BE2C (cell line): ENCODE data around the gene PRKG1.
"Not testable (repeated sequence)": the region's sequence is repeated elsewhere in the genome, so short reads cannot be mapped to it uniquely, and the experiment has no call there.

ENCODE experiments used
- DNase-seq: peaks from one replicate; pipeline ENCODE4 v3.0.0-alpha.2; 2020
- H3K27me3 ChIP-seq: fragments of 250-450 bp; sonication (Bioruptor Pico); 2 replicates; pipeline ENCODE4 v1.5.1; 2020; ENCODE audit warnings: mild to moderate bottlenecking
- H3K36me3 ChIP-seq: fragments of 250-450 bp; sonication (Bioruptor Pico); 2 replicates; pipeline ENCODE4 v1.5.1; 2020; ENCODE audit warnings: mild to moderate bottlenecking
- H3K4me1 ChIP-seq: fragments of 250-450 bp; sonication (Bioruptor Pico); 2 replicates; pipeline ENCODE4 v1.5.1; 2020
- H3K4me3 ChIP-seq: 2 replicates; pipeline ENCODE4 v1.5.1; 2011; ENCODE audit warnings: low read depth, low read length
- H3K9me3 ChIP-seq: fragments of 250-450 bp; sonication (Bioruptor Pico); 2 replicates; pipeline ENCODE4 v1.5.1; 2020
- TF ChIP-seq, protein P1 (sequence below): IDR thresholded peaks from 2 replicates; pipeline ENCODE4 v1.5.1; 2012; ENCODE audit warnings: mild to moderate bottlenecking, low read depth, low read length

The PRKG1 gene

DNA sequence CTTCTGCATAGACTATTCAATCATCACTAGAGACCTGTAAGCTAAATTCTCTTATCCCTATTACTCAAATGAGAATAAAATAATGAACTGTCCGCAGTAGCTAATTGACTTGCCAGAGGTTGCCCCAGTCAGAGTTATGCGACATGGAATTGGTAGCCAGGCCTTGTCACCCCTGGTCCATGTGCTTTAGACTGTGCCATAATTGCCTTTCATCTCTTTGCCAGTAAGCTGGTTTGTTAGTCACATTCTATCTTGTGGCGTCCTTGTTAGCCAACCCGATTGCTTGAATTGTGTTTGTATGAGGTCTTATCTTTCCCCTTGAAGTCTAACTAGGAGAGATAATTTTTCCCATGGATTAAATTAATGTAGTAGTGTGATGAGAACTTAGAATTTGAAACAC is 362.5 kb downstream of the PRKG1 start:
- no peaks in the 10 kb centered on the region for H3K36me3 ChIP-seq
- H3K27me3 ChIP-seq, result no peaks in the 10 kb centered on the region
- DNase-seq, result no peak
- TF ChIP-seq, protein P1, sequence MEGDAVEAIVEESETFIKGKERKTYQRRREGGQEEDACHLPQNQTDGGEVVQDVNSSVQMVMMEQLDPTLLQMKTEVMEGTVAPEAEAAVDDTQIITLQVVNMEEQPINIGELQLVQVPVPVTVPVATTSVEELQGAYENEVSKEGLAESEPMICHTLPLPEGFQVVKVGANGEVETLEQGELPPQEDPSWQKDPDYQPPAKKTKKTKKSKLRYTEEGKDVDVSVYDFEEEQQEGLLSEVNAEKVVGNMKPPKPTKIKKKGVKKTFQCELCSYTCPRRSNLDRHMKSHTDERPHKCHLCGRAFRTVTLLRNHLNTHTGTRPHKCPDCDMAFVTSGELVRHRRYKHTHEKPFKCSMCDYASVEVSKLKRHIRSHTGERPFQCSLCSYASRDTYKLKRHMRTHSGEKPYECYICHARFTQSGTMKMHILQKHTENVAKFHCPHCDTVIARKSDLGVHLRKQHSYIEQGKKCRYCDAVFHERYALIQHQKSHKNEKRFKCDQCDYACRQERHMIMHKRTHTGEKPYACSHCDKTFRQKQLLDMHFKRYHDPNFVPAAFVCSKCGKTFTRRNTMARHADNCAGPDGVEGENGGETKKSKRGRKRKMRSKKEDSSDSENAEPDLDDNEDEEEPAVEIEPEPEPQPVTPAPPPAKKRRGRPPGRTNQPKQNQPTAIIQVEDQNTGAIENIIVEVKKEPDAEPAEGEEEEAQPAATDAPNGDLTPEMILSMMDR, result no peak
- H3K4me1 ChIP-seq, result no peaks in the 10 kb centered on the region
- H3K9me3 ChIP-seq, result no peaks in the 10 kb centered on the region
- no peak overlapping the region for H3K4me3 ChIP-seq

DNA sequence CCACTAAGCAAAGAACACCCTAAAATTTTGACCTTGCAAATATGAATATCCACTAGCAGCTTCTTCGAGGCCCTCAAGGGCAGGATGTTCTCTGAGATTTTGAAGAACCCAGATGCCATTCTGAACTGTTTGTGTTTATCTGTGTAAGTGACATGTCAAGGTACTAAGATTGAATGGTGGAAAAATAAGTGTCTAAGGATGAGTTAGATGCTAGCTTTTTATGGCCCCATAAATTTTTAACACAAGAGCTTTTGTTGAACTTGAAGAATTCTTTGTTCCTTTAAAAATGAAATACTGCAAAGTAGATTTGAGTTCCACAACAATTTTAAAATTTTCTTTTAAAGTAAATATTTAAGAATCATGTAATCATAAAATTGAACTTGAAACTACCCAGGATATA is 365.4 kb downstream of the PRKG1 start:
- TF ChIP-seq, protein P1, result no peak

DNA sequence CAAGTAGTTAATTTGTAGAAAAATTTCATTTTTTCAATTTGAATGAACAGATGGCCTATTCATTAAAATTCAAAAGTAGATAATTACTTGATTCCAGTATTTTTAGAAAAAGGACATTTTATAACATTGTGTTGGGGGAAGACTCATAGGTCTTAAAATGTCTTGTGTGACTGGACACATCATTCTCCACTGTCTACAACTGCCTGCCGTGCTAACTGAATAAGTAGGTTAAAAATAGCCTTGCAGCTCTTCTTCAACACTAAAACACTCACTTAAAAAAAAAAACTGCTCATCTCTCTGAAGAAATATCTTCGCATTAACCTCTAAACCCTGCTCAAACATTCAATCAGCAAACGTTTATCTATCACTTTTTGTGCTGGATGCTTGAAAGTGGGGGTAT is 371.3 kb downstream of the PRKG1 start:
- TF ChIP-seq, protein P1, result no peak
- H3K4me1 ChIP-seq, result no peaks in the 10 kb centered on the region
- no peak for DNase-seq
- H3K9me3 ChIP-seq, result no peaks in the 10 kb centered on the region
- no peaks in the 10 kb centered on the region for H3K36me3 ChIP-seq
- H3K27me3 ChIP-seq, result no peaks in the 10 kb centered on the region
- no peak overlapping the region for H3K4me3 ChIP-seq

More for the DNA sequence above, 365.4 kb downstream of the PRKG1 start:
- H3K4me3 ChIP-seq, result no peak overlapping the region
- H3K9me3 ChIP-seq, result no peaks in the 10 kb centered on the region
- no peaks in the 10 kb centered on the region for H3K36me3 ChIP-seq
- no peaks in the 10 kb centered on the region for H3K4me1 ChIP-seq
- H3K27me3 ChIP-seq, result no peaks in the 10 kb centered on the region
- no peak for DNase-seq

DNA sequence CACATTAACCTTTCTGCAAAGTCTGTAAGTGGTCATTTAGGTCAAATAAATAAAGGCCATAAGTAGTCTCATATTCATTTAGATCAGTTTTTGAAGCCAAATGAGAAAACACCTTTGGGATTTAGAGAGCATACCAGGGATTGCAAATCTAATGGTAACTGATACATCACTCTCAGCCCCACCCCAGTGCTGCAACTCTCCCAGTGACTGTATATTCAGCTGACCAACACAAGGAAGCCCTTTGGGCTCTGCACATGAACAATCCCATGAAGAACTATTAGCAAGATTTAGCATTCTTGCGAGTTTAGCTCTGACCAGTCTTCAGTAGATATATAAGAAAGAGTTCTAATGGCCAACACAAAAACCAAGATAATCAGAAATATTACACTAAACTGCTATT is 372.8 kb downstream of the PRKG1 start:
- H3K36me3 ChIP-seq, result no peaks in the 10 kb centered on the region
- no peaks in the 10 kb centered on the region for H3K27me3 ChIP-seq
- no peak for DNase-seq
- no peaks in the 10 kb centered on the region for H3K9me3 ChIP-seq
- H3K4me1 ChIP-seq, result no peaks in the 10 kb centered on the region
- no peak overlapping the region for H3K4me3 ChIP-seq
- TF ChIP-seq, protein P1, result no peak

DNA sequence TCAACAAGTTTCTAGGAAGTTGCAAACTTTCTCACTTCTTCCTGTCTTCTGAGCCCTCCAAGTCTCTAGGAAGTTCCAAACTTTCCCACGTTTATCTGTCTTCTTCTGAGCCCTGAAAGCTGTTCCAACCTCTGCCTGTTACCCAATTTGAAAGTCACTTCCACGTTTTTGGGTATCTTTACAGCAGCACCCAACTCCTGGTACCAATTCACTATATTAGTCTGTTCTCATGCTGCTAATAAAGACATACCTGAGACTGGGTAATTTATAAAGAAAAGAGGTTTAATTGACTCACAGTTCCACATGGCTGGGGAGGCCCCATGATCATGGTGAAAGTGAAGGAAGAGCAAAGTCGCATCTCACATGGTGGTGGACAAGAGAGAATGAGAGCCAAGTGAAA is 381.5 kb downstream of the PRKG1 start:
- H3K27me3 ChIP-seq, DNase-seq, H3K4me3 ChIP-seq, H3K36me3 ChIP-seq, H3K4me1 ChIP-seq, H3K9me3 ChIP-seq: not testable (repeated sequence)

DNA sequence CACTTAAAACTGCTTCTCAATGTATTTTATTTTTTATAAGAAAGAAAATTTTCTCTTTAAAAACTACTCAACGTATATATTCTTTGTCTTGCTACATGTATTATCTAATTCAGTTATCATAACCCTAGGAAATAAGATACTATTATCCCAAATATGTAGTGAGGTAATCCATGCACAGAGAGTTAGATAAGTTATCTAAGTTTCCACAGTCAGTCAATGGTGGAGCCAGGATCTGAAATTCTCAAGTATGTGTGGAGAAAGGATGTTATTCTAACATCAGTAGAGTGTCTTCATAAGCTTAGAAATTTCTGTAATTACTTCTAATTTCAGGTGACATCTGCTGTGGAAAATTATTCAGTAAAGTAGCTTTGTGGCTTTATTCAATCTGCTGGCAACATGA is 385.2 kb downstream of the PRKG1 start:
- Histone ChIP-seq H3K4me3 (no peak overlapping the region), H3K4me1 (no peaks in the 10 kb centered on the region), H3K36me3 (no peaks in the 10 kb centered on the region), H3K27me3 (no peaks in the 10 kb centered on the region), H3K9me3 (no peaks in the 10 kb centered on the region)
- TF ChIP-seq, protein P1, result no peak
- no peak for DNase-seq
